Measurements from ENCODE around the gene ZP1.

ZP1 gene

GRCh38 chr11:60844045-60844869, 23.1 kb upstream of the ZP1 start:
- no peak for DNase-seq (ENCODE audit: low spot score)

- DNase-seq (ENCODE audit: low spot score), result no peak
Observed at GRCh38 chr11:60844870-60845221, 22.5 kb upstream of the ZP1 start.

- DNase-seq (ENCODE audit: low spot score), result no peak
Observed at GRCh38 chr11:60845338-60845737, 22.0 kb upstream of the ZP1 start.

- no peak for DNase-seq (ENCODE audit: low spot score)
Observed at GRCh38 chr11:60847281-60847680, 20.1 kb upstream of the ZP1 start.

- DNase-seq (ENCODE audit: low spot score), result no peak
Observed at GRCh38 chr11:60847896-60848295, 19.4 kb upstream of the ZP1 start.

GRCh38 chr11:60848714-60849151, 18.6 kb upstream of the ZP1 start:
- no peak for DNase-seq (ENCODE audit: low spot score)

GRCh38 chr11:60849641-60850520, 17.5 kb upstream of the ZP1 start:
- no peak for DNase-seq (ENCODE audit: low spot score)

- DNase-seq (ENCODE audit: low spot score), result no peak
Observed at GRCh38 chr11:60851327-60852104, 15.8 kb upstream of the ZP1 start.

- DNase-seq (ENCODE audit: low spot score), result no peak
Observed at GRCh38 chr11:60852117-60852981, 15.0 kb upstream of the ZP1 start.

- DNase-seq (ENCODE audit: low spot score), result no peak
Observed at GRCh38 chr11:60852982-60853950, 14.1 kb upstream of the ZP1 start.

- DNase-seq (ENCODE audit: low spot score), result no peak
Observed at GRCh38 chr11:60854140-60854846, 13.0 kb upstream of the ZP1 start.

- no peak for DNase-seq (ENCODE audit: low spot score)
Observed at GRCh38 chr11:60854847-60855725, 12.3 kb upstream of the ZP1 start.

- DNase-seq (ENCODE audit: low spot score), result no peak
Observed at GRCh38 chr11:60855726-60856633, 11.4 kb upstream of the ZP1 start, which contains the start of gene PTGDR2. TSS of gene PTGDR2 (minus strand) at chr11:60855950. CDS start at chr11:60853722, 2,228 bp downstream.

- DNase-seq (ENCODE audit: low spot score), result no peak
Observed at GRCh38 chr11:60857378-60858232, 9.7 kb upstream of the ZP1 start.

- no peak for DNase-seq (ENCODE audit: low spot score)
Observed at GRCh38 chr11:60858236-60858635, 9.1 kb upstream of the ZP1 start.

GRCh38 chr11:60858731-60859464, 8.4 kb upstream of the ZP1 start:
- DNase-seq (ENCODE audit: low spot score), result no peak

All from D341Med (cell line).